HCT116 (cell line): Measurements from ENCODE around the gene ACBD6. TPM values are rescaled to one million over a fixed set of nuclear protein-coding genes. Genes with fewer than 3 reads are reported as not detected.

Source experiments
- ATAC-seq: fragments of 200-7000 bp; cut with Tn5 transposase; 2 replicates; pipeline ENCODE4 v1.9.1; 2020; ENCODE audit warnings: mild to moderate bottlenecking, moderate library complexity
- BruUV-seq: library from RNA; stranded (reverse); fragments of 400-500 nt; replicated peaks from 2 replicates; lab custom pipeline; 2021; lab: Mats Ljungman, UMichigan
- CTCF ChIA-PET: fragments of 300-600 bp; sonication (Branson Sonifier 250); formaldehyde crosslinking; loops from one replicate; lab custom pipeline; 2021; ENCODE audit warnings: antibody characterized with exemption; lab: Charles Lee
- POLR2A ChIA-PET: fragments of 300-600, 350-600 bp; sonication (Branson Sonifier 250); formaldehyde crosslinking; loops from one replicate; lab custom pipeline; 2021; ENCODE audit warnings: antibody characterized with exemption; lab: Charles Lee
- RAD21 ChIA-PET, 2 experiments: fragments of 300-600 bp; sonication (Branson Sonifier 250); formaldehyde crosslinking; loops; one replicate each; lab custom pipeline; 2023; ENCODE audit warnings: low total read pairs in 2 of 2; ENCODE audit not compliant: uncharacterized antibody in 2 of 2, unreplicated experiment in 2 of 2, low non-redundant PET in 1 of 2; lab: Charles Lee
- DNase-seq: peaks from one replicate; pipeline ENCODE4 v3.0.0-alpha.2; 2010; ENCODE audit warnings: low read depth, low spot score
- H2AFZ ChIP-seq: fragments of 200-600 bp; shearing (Covaris generic), sonication (generic); 2 replicates; pipeline ENCODE4 v1.6.1; 2017; ENCODE audit warnings: low read depth, mixed run types, mixed read lengths, antibody characterized with exemption, low read length; ENCODE audit not compliant: poor library complexity, severe bottlenecking
- H3K27ac ChIP-seq: 2 replicates; pipeline ENCODE4 v1.5.1; 2012; ENCODE audit warnings: low read depth, low read length
- H3K27me3 ChIP-seq: fragments of 200-600 bp; sonication (generic); 2 replicates; pipeline ENCODE4 v1.6.1; 2016; ENCODE audit warnings: mixed run types, low read length, mixed read lengths; ENCODE audit not compliant: insufficient read depth
- H3K36me3 ChIP-seq, 2 experiments: fragments of 200-500 bp in 1 of 2; fragments of 200-600 bp in 1 of 2; sonication (Bioruptor generic) in 1 of 2; sonication (generic) in 1 of 2; 2 replicates each; pipeline versions ENCODE4 v1.5.1 to v1.6.1; 2014 to 2016; ENCODE audit warnings: low read length in 2 of 2, inconsistent platforms in 1 of 2, mixed read lengths in 1 of 2, mixed run types in 1 of 2; ENCODE audit not compliant: insufficient read depth in 2 of 2, control insufficient read depth in 1 of 2
- H3K4me1 ChIP-seq, 2 experiments: fragments of 200-600 bp in 1 of 2; sonication (generic) in 1 of 2; 2 replicates each; pipeline versions ENCODE4 v1.5.1 to v1.6.1; 2012 to 2017; ENCODE audit warnings: low read length in 2 of 2, inconsistent platforms in 1 of 2, mild to moderate bottlenecking in 1 of 2, mixed read lengths in 1 of 2, mixed run types in 1 of 2, moderate library complexity in 1 of 2; ENCODE audit not compliant: insufficient read depth in 2 of 2, control insufficient read depth in 1 of 2
- H3K4me2 ChIP-seq: fragments of 200-600 bp; sonication (generic); 2 replicates; pipeline ENCODE4 v1.6.1; 2017; ENCODE audit warnings: mixed run types, low read length, mixed read lengths
- H3K4me3 ChIP-seq, 2 experiments: fragments of 200-600 bp in 1 of 2; sonication (generic) in 1 of 2; replicated peaks in 1 of 2; 2 replicates each; pipeline ENCODE4 v1.5.1; 2011 to 2016; ENCODE audit warnings: low read length in 2 of 2, control low read depth in 1 of 2, low read depth in 1 of 2, mild to moderate bottlenecking in 1 of 2, mixed read lengths in 1 of 2, mixed run types in 1 of 2
- H3K79me2 ChIP-seq: fragments of 200-600 bp; sonication (generic); 2 replicates; pipeline ENCODE4 v1.6.1; 2017; ENCODE audit warnings: mild to moderate bottlenecking, mixed run types, low read length, moderate library complexity, mixed read lengths; ENCODE audit not compliant: insufficient read depth
- H3K9ac ChIP-seq: fragments of 200-600 bp; sonication (generic); 2 replicates; pipeline ENCODE4 v1.6.1; 2016; ENCODE audit warnings: low read length, mixed read lengths
- H3K9me2 ChIP-seq: fragments of 200-600 bp; sonication (generic), shearing (Covaris generic); 2 replicates; pipeline ENCODE4 v1.6.1; 2017; ENCODE audit warnings: mixed run types, mild to moderate bottlenecking, moderate library complexity; ENCODE audit not compliant: insufficient read depth
- H3K9me3 ChIP-seq, 2 experiments: fragments of 200-500 bp in 1 of 2; fragments of 200-600 bp in 1 of 2; sonication (Bioruptor generic) in 1 of 2; sonication (generic) in 1 of 2; 2 replicates each; pipeline ENCODE4 v1.6.1; 2014 to 2017; ENCODE audit warnings: low read length in 2 of 2, mixed read lengths in 2 of 2, inconsistent platforms in 1 of 2, low read depth in 1 of 2, mild to moderate bottlenecking in 1 of 2, mixed run types in 1 of 2, moderate library complexity in 1 of 2; ENCODE audit not compliant: control insufficient read depth in 1 of 2, insufficient read depth in 1 of 2
- H4K20me1 ChIP-seq: fragments of 200-600 bp; sonication (generic), shearing (Covaris generic); 2 replicates; pipeline ENCODE4 v1.6.1; 2017; ENCODE audit warnings: mixed run types, mild to moderate bottlenecking, moderate library complexity; ENCODE audit not compliant: insufficient read depth
- CBX3 ChIP-seq: IDR thresholded peaks from 2 replicates; pipeline ENCODE4 v1.6.1; 2012; ENCODE audit warnings: low read depth
- CEBPB ChIP-seq: IDR thresholded peaks from 2 replicates; pipeline ENCODE4 v1.6.1; 2012; ENCODE audit warnings: low read depth
- CTCF ChIP-seq, 3 experiments: fragments of 200-600 bp in 1 of 3; sonication (generic) in 1 of 3; IDR thresholded peaks in 2 of 3; conservative IDR thresholded peaks in 1 of 3; 2 replicates each; pipeline ENCODE4 v1.5.1; 2012 to 2017; ENCODE audit warnings: low read depth in 2 of 3, low read length in 2 of 3, antibody characterized with exemption in 1 of 3, borderline replicate concordance in 1 of 3, control low read depth in 1 of 3, mild to moderate bottlenecking in 1 of 3, mixed read lengths in 1 of 3, mixed run types in 1 of 3, moderate library complexity in 1 of 3; ENCODE audit not compliant: insufficient read depth in 1 of 3
- EZH2 ChIP-seq: fragments of 200-600 bp; sonication (generic); IDR thresholded peaks from 2 replicates; pipeline ENCODE4 v1.6.1; 2017; ENCODE audit warnings: antibody characterized with exemption, mixed run types
- EZH2phosphoT487 ChIP-seq: fragments of 200-600 bp; IDR thresholded peaks from 2 replicates; pipeline ENCODE4 v1.6.1; 2018; ENCODE audit warnings: antibody characterized with exemption, borderline replicate concordance
- JUND ChIP-seq: IDR thresholded peaks from 2 replicates; pipeline ENCODE4 v1.6.1; 2012
- SIN3A ChIP-seq: IDR thresholded peaks from 2 replicates; pipeline ENCODE4 v1.6.1; 2012; ENCODE audit warnings: low read depth
- SP1 ChIP-seq: IDR thresholded peaks from 2 replicates; pipeline ENCODE4 v1.6.1; 2012; ENCODE audit warnings: low read depth
- TCF7L2 ChIP-seq: IDR thresholded peaks from 2 replicates; pipeline ENCODE4 v1.7.0; 2011; ENCODE audit warnings: borderline replicate concordance, inconsistent platforms; ENCODE audit not compliant: insufficient read depth, insufficient read length; ENCODE audit errors: extremely low read depth
- intact Hi-C: fragments of 100-400 bp; cut with micrococcal nuclease; formaldehyde crosslinking; loops from 2 replicates; pipeline ENCODE4 v1.10.0; 2022
- total RNA-seq: library from RNA; stranded (reverse); gene quantifications from one replicate; pipeline ENCODE4 v1.2.1, GENCODE V29; 2021; ENCODE audit not compliant: unreplicated experiment
- TF ChIP-seq, protein P1 (sequence below): IDR thresholded peaks from 2 replicates; pipeline ENCODE4 v1.6.1; 2012; ENCODE audit warnings: low read depth
- TF ChIP-seq, protein P2 (sequence below): IDR thresholded peaks from 2 replicates; pipeline ENCODE4 v1.6.1; 2012
- TF ChIP-seq, protein P3 (sequence below): IDR thresholded peaks from 2 replicates; pipeline ENCODE4 v1.6.1; 2012

ACBD6 gene
- total RNA-seq, 1 experiment from 2014 or later, result 43.2 TPM

DNA sequence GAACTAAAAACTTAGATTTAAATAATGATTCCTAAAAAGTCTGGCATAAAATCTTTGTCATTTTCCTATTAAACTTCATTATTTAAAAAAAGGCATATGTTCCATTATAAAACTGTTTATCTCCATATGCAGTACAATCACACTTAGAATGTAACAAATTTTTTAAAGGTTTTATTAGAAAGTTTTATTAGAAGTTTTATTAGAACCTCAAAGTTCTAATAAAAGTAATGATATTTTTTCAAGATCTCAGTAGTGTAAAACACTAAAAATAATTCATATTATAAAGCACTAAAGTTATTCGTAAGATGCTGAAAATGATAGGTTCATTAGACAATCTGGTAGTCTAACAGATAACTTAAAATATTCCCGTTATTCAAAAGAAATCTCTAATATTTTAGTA, 43.6 kb downstream of the ACBD6 start:
- no peaks in the 10 kb centered on the region for H3K9me3 ChIP-seq
- H3K4me1 ChIP-seq, result no peaks in the 10 kb centered on the region
- no peak overlapping the region for H3K4me3 ChIP-seq
- peaks cover 4% of the 10 kb centered on the region; the same call in 1 of the 2 replicates for H4K20me1 ChIP-seq
- POLR2A ChIA-PET, result no interaction called here
- no peaks in the 10 kb centered on the region for H3K36me3 ChIP-seq
- CTCF ChIA-PET, result no interaction called here
- RAD21 ChIA-PET, result no interaction called here
- peaks cover 74% of the 10 kb centered on the region for H3K79me2 ChIP-seq
- no peak overlapping the region for H2AFZ ChIP-seq
- H3K9ac ChIP-seq, result no peak overlapping the region
- intact Hi-C loops, result no loop called here
- no peaks in the 10 kb centered on the region for H3K27me3 ChIP-seq
- BruUV-seq, result no TSS peak
- no peak overlapping the region for H3K27ac ChIP-seq
- ATAC-seq, result no peak
- no peak for DNase-seq
- TF ChIP-seq JUND (no peak), EZH2phosphoT487 (no peak)
- TF ChIP-seq, all 23 proteins: peak for 0
- Histone ChIP-seq H3K9me2 (no peaks in the 10 kb centered on the region), H3K4me2 (no peak overlapping the region)

DNA sequence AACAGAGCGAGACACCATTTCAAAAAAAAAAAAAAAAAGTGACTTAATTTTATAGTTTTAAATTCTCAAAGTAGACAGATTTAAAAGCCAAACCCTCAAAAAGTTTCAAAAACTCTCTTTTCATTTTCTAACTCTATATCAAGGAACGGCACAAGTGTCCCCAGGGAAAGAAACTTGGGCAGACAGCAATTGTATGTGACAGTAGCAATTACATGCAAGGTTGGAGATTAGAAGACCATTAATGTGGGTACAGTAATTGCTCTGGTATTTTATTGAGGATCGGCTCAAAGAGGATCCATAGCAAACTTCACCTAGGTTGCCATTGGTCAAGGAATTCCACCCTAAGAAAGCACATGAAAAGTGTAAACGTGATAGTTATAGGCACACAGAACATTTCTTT, 46.2 kb downstream of the ACBD6 start:
- RAD21 ChIA-PET, result no interaction called here
- no peak for TF ChIP-seq CBX3
- no peak for TF ChIP-seq EZH2phosphoT487
- TF ChIP-seq CEBPB, result no peak
- TF ChIP-seq SP1, result no peak
- TF ChIP-seq, protein P1, sequence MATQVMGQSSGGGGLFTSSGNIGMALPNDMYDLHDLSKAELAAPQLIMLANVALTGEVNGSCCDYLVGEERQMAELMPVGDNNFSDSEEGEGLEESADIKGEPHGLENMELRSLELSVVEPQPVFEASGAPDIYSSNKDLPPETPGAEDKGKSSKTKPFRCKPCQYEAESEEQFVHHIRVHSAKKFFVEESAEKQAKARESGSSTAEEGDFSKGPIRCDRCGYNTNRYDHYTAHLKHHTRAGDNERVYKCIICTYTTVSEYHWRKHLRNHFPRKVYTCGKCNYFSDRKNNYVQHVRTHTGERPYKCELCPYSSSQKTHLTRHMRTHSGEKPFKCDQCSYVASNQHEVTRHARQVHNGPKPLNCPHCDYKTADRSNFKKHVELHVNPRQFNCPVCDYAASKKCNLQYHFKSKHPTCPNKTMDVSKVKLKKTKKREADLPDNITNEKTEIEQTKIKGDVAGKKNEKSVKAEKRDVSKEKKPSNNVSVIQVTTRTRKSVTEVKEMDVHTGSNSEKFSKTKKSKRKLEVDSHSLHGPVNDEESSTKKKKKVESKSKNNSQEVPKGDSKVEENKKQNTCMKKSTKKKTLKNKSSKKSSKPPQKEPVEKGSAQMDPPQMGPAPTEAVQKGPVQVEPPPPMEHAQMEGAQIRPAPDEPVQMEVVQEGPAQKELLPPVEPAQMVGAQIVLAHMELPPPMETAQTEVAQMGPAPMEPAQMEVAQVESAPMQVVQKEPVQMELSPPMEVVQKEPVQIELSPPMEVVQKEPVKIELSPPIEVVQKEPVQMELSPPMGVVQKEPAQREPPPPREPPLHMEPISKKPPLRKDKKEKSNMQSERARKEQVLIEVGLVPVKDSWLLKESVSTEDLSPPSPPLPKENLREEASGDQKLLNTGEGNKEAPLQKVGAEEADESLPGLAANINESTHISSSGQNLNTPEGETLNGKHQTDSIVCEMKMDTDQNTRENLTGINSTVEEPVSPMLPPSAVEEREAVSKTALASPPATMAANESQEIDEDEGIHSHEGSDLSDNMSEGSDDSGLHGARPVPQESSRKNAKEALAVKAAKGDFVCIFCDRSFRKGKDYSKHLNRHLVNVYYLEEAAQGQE, result no peak
- no peak for TF ChIP-seq TCF7L2
- TF ChIP-seq EZH2, result no peak
- TF ChIP-seq, protein P2, sequence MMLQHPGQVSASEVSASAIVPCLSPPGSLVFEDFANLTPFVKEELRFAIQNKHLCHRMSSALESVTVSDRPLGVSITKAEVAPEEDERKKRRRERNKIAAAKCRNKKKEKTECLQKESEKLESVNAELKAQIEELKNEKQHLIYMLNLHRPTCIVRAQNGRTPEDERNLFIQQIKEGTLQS, result no peak
- no peak for TF ChIP-seq SIN3A
- TF ChIP-seq CTCF (IDR thresholded peaks at IDR 0.05 in 2 of 3, conservative IDR thresholded peaks at IDR 0.05 in 1 of 3; ENCODE audit: borderline replicate concordance in 1 of 3, insufficient read depth in 1 of 3, low read depth in 2 of 3, low read length in 2 of 3), result no peak
- TF ChIP-seq JUND, result no peak
- TF ChIP-seq, protein P3, sequence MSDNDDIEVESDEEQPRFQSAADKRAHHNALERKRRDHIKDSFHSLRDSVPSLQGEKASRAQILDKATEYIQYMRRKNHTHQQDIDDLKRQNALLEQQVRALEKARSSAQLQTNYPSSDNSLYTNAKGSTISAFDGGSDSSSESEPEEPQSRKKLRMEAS, result no peak

More for the DNA sequence above, 46.2 kb downstream of the ACBD6 start:
- Histone ChIP-seq H3K79me2 (peaks cover 58% of the 10 kb centered on the region), H3K4me1 (no peaks in the 10 kb centered on the region), H3K27ac (no peak overlapping the region), H3K9me2 (no peaks in the 10 kb centered on the region), H3K9me3 (no peaks in the 10 kb centered on the region), H3K9ac (no peak overlapping the region), H2AFZ (no peak overlapping the region), H3K27me3 (no peaks in the 10 kb centered on the region), H3K36me3 (peaks cover 0 to 4% of the 10 kb centered on the region in 2 experiments; a peak in 1 of 4 replicates), H4K20me1 (peaks cover 4% of the 10 kb centered on the region; the same call in 1 of the 2 replicates), H3K4me3 (no peak overlapping the region), H3K4me2 (no peak overlapping the region)
- no TSS peak for BruUV-seq
- intact Hi-C loops, result no loop called here
- ATAC-seq (no peak), DNase-seq (no peak)
- ChIA-PET CTCF (no interaction called here), POLR2A (no interaction called here)
